AML-193 (cell line): ENCODE data around the gene RPRM.
"Not testable (repeated sequence)": the region's sequence is repeated elsewhere in the genome, so short reads cannot be mapped to it uniquely, and the experiment has no call there.

Source experiments
- DNase-seq, 2 experiments: peaks; one replicate each; lab custom pipeline; 2025; lab: John Stamatoyannopoulos, UW

The RPRM gene

GRCh38 chr2:153455861-153456260 lies 22.7 kb downstream of the RPRM start:
- no peak for DNase-seq

GRCh38 chr2:153455403-153455802 lies 23.2 kb downstream of the RPRM start:
- no peak for DNase-seq

- DNase-seq: no peak
Measured at GRCh38 chr2:153451611-153452010, 27.0 kb downstream of the RPRM start.

DNA sequence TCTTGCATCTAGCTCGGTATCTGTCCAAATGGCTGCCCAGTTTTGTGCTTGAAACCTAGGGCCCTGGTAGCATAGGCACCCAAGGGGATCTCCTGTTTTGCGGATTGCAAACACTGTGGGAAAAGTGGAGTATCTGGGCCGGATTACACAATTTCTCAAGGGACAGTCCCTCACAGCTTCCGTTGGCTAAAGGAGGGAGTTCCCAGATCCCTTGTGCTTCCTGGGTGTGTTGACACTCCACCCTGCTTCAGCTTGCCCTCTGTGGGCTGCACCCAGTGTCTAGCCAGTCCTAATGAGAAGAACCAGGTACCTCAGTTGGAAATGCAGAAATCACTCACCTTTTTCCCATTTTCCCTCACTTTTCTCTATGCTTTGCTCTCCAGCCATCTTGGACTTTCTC lies 35.5 kb downstream of the RPRM start:
- DNase-seq: no peak

GRCh38 chr2:153442616-153443015 lies 35.9 kb downstream of the RPRM start:
- DNase-seq: not testable (repeated sequence)

DNA sequence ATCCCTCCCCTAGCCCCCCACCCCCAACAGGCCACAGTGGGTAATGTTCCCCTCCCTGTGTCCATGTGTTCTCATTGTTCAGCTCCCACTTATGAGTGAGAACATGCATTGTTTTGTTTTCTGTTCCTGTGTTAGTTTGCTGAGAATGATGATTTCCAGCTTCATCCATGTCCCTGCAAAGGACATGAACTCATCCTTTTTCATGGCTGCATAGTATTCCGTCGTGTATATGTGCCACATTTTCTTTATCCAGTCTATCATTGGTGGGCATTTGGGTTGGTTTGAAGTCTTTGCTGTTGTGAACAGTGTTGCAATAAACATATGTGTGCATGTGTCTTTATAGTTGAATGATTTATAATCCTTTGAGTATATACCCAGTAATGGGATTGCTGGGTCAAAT lies 38.5 kb downstream of the RPRM start:
- DNase-seq: not testable (repeated sequence)

DNA sequence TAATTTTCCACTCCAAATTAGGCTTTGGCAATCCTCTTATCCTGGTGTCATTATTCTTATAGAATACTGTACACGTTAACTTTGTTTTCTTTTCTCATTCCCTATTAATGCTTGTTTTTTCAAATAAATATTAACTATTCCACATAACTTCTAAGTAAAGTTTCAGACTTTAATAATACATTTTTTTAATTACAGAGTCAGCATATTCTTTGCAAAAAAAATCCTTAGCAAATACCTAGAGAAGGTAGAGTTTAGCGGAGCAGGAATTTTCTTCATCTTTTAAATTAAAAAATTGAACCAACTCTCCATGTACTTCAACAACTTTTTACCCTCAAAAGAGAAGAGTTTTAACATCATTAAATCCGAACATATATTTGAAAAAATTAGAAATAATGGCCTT lies 45.2 kb downstream of the RPRM start:
- no peak for DNase-seq

- no peak for DNase-seq
Measured at GRCh38 chr2:153432381-153432780, 46.2 kb downstream of the RPRM start.

- DNase-seq: no peak
Measured at GRCh38 chr2:153431114-153431513, 47.4 kb downstream of the RPRM start.
